CD4-positive, alpha-beta T cell treated with Interleukin-10 for 1 hour (primary cell): ENCODE measurements around the gene OR56B1.

Experiments used
- DNase-seq: peaks from one replicate; pipeline ENCODE4 v3.0.0-alpha.2; 2020

OR56B1 gene

GRCh38 chr11:5737091-5737490, 843 bp downstream of the OR56B1 start:
- no peak for DNase-seq

- DNase-seq: no peak
These were observed 1.6 kb downstream of the OR56B1 start for GRCh38 chr11:5737670-5738392.

GRCh38 chr11:5738431-5738830, 2.2 kb downstream of the OR56B1 start:
- no peak for DNase-seq

GRCh38 chr11:5746614-5747013, 10.4 kb downstream of the OR56B1 start:
- no peak for DNase-seq

GRCh38 chr11:5749836-5750235, 13.6 kb downstream of the OR56B1 start:
- DNase-seq: no peak

- DNase-seq: no peak
These were observed 17.7 kb downstream of the OR56B1 start, which contains the start of gene OR52N4 for GRCh38 chr11:5753943-5754342. Gene OR52N4 (plus strand): TSS chr11:5754243. CDS start chr11:5754741, 498 bp downstream.

GRCh38 chr11:5767056-5767455, 30.8 kb downstream of the OR56B1 start:
- no peak for DNase-seq

- DNase-seq: no peak
These were observed 47.0 kb downstream of the OR56B1 start, which contains the start of gene OR52N5 for GRCh38 chr11:5783255-5783654. Gene OR52N5 (minus strand): TSS chr11:5783355. CDS start chr11:5778634, 4,721 bp downstream.
